OCI-LY3 (cell line): ENCODE measurements around the gene TAF11L5.

Source experiments
- EZH2phosphoT487 ChIP-seq: fragments of 200-600 bp; shearing (Covaris generic); IDR thresholded peaks from 2 replicates; pipeline ENCODE4 v1.6.1; 2018; ENCODE audit warnings: antibody characterized with exemption, mixed run types, low read depth
- TF ChIP-seq, protein P1 (sequence below): fragments of 200-600, 300-600 bp; sonication (generic); IDR thresholded peaks from 2 replicates; pipeline ENCODE4 v1.5.1; 2014; ENCODE audit warnings: antibody characterized with exemption, low read length, low read depth

DNA sequence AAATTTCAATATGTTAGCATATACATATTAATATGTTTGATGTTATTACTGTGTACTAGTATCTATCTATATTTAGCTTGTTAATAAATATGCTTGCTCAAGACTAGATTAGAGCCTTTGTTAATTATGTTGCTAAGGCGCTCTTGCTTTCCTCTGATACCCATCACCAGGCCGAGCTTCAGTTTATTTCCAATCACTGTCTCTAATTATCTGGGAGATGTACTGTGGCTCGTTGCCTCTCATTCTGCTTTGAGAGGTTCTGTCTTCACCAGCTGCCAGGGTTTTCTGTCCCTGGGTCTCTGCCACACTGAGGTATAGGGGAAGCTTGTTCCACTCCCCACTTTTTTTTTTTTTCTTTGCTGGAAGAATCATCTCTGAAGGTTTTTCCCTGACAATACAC lies 48.0 kb upstream of the TAF11L5 start:
- TF ChIP-seq, protein P1, sequence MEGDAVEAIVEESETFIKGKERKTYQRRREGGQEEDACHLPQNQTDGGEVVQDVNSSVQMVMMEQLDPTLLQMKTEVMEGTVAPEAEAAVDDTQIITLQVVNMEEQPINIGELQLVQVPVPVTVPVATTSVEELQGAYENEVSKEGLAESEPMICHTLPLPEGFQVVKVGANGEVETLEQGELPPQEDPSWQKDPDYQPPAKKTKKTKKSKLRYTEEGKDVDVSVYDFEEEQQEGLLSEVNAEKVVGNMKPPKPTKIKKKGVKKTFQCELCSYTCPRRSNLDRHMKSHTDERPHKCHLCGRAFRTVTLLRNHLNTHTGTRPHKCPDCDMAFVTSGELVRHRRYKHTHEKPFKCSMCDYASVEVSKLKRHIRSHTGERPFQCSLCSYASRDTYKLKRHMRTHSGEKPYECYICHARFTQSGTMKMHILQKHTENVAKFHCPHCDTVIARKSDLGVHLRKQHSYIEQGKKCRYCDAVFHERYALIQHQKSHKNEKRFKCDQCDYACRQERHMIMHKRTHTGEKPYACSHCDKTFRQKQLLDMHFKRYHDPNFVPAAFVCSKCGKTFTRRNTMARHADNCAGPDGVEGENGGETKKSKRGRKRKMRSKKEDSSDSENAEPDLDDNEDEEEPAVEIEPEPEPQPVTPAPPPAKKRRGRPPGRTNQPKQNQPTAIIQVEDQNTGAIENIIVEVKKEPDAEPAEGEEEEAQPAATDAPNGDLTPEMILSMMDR: no peak
- no peak for TF ChIP-seq EZH2phosphoT487
